ENCODE results near the gene CUX1.

DNA sequence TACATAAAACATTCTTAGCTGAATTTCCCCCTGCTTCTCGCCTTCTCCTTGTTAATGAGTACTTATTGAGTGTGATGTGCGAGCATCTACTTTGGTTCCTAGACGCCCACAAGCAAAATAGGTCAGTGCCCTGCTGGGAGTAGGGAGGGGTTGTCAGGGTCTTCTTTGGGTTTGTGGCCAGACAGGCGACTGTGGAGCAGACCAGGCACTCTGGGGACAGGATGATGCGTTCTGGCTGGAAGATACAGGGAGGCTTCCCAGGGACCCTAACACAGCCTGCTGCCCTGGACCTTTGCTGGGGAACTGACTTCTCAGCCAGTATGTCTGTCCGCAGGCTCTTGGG lies 227.2 kb downstream of the CUX1 start:
- TF ChIP-seq, protein P1, sequence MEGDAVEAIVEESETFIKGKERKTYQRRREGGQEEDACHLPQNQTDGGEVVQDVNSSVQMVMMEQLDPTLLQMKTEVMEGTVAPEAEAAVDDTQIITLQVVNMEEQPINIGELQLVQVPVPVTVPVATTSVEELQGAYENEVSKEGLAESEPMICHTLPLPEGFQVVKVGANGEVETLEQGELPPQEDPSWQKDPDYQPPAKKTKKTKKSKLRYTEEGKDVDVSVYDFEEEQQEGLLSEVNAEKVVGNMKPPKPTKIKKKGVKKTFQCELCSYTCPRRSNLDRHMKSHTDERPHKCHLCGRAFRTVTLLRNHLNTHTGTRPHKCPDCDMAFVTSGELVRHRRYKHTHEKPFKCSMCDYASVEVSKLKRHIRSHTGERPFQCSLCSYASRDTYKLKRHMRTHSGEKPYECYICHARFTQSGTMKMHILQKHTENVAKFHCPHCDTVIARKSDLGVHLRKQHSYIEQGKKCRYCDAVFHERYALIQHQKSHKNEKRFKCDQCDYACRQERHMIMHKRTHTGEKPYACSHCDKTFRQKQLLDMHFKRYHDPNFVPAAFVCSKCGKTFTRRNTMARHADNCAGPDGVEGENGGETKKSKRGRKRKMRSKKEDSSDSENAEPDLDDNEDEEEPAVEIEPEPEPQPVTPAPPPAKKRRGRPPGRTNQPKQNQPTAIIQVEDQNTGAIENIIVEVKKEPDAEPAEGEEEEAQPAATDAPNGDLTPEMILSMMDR (tag by site-specific recombination; IDR thresholded peaks at IDR 0.05), result no peak
- no peak for TF ChIP-seq ZNF843 (tag by site-specific recombination; IDR thresholded peaks at IDR 0.05)
